AG10803 (cell line): Measurements from ENCODE around the gene PKLR.
A peak's percentile ranks its signal among the peaks of the same experiment; 100 is the strongest.

Experiments used
- DNase-seq: peaks from one replicate; pipeline ENCODE4 v3.0.0; 2010; ENCODE audit warnings: low read depth
- H3K4me3 ChIP-seq: 2 replicates; pipeline ENCODE4 v1.5.1; 2011; ENCODE audit warnings: mild to moderate bottlenecking, low read length, control low read depth
- TF ChIP-seq, protein P1 (sequence below): conservative IDR thresholded peaks from 2 replicates; pipeline ENCODE4 v1.5.1; 2011; ENCODE audit warnings: mild to moderate bottlenecking, low read length, control low read depth, inconsistent platforms

Gene PKLR

DNA sequence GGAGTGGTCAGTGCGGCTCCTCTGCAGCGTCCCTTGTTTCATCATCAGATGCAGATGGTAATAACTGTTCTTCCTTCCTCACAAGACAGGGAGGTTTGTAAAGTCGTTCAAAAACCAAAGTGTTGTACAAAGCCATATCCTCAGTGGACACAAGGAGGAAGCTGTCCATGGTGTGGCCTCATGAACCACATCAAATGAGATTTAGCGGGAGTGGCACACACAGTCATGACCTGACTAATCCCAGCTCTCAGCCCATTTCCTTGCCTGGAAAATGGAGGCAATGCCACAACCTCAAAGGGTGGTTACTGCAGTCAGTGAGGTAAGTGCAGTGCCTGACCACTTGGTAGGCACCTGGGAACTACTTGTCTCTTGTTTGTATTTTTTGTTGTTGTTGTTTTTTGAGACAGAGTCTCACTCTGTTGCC, 59.4 kb downstream of the PKLR start:
- TF ChIP-seq, protein P1, sequence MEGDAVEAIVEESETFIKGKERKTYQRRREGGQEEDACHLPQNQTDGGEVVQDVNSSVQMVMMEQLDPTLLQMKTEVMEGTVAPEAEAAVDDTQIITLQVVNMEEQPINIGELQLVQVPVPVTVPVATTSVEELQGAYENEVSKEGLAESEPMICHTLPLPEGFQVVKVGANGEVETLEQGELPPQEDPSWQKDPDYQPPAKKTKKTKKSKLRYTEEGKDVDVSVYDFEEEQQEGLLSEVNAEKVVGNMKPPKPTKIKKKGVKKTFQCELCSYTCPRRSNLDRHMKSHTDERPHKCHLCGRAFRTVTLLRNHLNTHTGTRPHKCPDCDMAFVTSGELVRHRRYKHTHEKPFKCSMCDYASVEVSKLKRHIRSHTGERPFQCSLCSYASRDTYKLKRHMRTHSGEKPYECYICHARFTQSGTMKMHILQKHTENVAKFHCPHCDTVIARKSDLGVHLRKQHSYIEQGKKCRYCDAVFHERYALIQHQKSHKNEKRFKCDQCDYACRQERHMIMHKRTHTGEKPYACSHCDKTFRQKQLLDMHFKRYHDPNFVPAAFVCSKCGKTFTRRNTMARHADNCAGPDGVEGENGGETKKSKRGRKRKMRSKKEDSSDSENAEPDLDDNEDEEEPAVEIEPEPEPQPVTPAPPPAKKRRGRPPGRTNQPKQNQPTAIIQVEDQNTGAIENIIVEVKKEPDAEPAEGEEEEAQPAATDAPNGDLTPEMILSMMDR, result no peak
- H3K4me3 ChIP-seq, result no peak overlapping the region
- DNase-seq, result no peak

DNA sequence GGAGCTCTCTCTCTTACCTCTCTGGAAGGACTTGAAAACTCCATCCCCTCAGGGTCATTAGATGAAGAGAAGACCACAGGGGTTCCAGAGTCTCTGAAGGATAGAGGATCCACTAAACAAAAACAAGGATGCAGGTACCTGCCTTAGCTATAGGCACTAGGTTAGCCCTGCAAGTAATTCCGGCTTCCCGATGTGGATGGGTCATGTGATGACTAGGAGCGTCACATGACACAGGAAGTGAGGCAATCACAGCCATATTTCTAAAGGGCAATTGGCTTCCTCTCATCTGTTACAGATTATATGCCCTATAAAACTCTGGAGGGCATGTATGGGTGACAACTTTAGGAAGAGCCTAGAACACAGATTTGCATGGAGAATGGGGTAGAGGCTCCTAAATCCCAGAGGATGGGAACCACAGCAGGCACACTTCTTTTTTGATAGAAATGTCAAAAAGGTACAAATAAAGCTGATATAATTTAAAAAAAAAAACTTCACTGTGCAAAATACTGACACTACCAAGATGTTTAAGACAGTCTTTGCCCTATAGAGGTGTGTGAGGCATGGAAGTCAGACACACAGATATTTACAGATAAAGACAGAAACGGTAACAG, 60.1 kb downstream of the PKLR start:
- TF ChIP-seq, protein P1, result no peak
- peak; percentile 83 for DNase-seq
- H3K4me3 ChIP-seq, result peak overlapping the region; percentile 63
